LNCAP (cell line): Measurements from ENCODE around the gene MAN1C1.

ENCODE experiments used
- TF ChIP-seq, protein P1 (sequence below): fragments of 450-650 bp; IDR thresholded peaks from 2 replicates; pipeline ENCODE4 v1.5.1; 2017; ENCODE audit warnings: mild to moderate bottlenecking

MAN1C1 gene

DNA sequence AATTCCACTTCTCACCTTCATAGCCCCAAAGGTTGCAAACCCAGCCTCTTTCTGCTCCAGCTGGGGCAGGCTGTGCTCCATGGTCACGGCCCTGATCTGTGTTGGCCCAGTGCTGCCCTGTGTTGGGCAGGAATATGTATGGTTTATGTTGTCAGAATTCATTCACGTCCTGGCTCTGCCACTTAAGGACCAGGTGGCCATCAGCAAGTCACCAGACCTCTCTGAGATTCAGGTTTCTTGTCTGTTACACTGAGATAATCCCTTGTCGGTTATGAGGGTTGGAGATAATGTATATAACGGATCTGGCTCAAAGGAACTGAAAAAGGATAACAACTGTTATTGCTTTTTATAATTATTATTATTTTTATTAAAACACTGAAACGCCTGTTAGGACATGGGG lies 144.3 kb downstream of the MAN1C1 start:
- TF ChIP-seq, protein P1, sequence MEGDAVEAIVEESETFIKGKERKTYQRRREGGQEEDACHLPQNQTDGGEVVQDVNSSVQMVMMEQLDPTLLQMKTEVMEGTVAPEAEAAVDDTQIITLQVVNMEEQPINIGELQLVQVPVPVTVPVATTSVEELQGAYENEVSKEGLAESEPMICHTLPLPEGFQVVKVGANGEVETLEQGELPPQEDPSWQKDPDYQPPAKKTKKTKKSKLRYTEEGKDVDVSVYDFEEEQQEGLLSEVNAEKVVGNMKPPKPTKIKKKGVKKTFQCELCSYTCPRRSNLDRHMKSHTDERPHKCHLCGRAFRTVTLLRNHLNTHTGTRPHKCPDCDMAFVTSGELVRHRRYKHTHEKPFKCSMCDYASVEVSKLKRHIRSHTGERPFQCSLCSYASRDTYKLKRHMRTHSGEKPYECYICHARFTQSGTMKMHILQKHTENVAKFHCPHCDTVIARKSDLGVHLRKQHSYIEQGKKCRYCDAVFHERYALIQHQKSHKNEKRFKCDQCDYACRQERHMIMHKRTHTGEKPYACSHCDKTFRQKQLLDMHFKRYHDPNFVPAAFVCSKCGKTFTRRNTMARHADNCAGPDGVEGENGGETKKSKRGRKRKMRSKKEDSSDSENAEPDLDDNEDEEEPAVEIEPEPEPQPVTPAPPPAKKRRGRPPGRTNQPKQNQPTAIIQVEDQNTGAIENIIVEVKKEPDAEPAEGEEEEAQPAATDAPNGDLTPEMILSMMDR = no peak

- TF ChIP-seq, protein P1 = no peak
Measured at GRCh38 chr1:25763493-25763892, 146.9 kb downstream of the MAN1C1 start.

DNA sequence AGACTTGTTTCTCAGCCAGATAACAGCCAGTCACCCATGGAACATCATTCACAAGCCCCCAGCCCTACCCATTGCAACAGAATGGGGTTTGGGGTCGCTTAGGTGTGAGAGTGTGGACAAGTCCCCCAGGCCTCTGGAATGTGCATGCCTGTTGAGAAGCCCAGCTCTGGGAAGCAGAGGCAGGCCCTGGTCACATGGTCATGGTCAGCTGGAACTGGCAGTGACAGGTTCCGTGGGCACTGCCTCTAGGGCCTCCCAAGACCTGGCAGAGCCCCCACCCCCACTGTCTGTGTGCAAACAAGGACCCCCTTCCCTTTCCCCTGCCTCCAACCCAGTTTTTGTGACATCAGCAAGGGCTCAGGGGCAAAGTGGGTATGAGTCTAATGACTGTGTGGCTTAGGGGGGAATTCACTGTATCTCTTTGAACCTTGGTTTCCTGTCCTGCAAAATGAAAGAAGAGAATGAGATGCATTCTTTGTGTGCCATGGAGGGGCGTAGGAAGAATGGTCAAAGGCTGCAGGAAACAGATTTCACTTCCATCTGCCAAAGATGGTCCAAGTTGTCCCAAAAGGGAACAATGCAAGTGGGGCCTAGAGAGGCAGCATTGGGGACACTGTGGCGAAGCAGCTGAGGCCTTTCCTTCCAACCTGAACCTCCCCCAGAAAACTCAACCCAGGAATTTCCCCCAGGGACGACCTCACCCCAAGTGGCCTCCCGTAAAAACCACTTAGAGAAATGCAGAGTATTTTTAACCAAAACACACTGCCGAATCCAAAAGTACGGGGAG lies 148.7 kb downstream of the MAN1C1 start:
- TF ChIP-seq, protein P1 = no peak

- TF ChIP-seq, protein P1 = no peak
Measured at GRCh38 chr1:25765923-25766589, 149.5 kb downstream of the MAN1C1 start.

GRCh38 chr1:25766721-25767436 lies 150.3 kb downstream of the MAN1C1 start:
- TF ChIP-seq, protein P1 = no peak

GRCh38 chr1:25767437-25767770 lies 150.8 kb downstream of the MAN1C1 start:
- TF ChIP-seq, protein P1 = no peak

- TF ChIP-seq, protein P1 = no peak
Measured at GRCh38 chr1:25768999-25769398, 152.4 kb downstream of the MAN1C1 start.
